Measurements from ENCODE around the gene CANT1. TPM values are rescaled to one million over a fixed set of nuclear protein-coding genes. Genes with fewer than 3 reads are reported as not detected.
A peak's percentile ranks its signal among the peaks of the same experiment; 100 is the strongest.

CANT1 gene
- total and polyA plus RNA-seq, 2 of the 13 experiments (the other 11 are each of a cell fraction or from before 2014, with no cell fraction given): 34.1 to 42.1 TPM

- no peak for TF ChIP-seq ZNF318 (CRISPR knock-in tag; IDR thresholded peaks at IDR 0.05)
- TF ChIP-seq ZNF17 (CRISPR knock-in tag; IDR thresholded peaks at IDR 0.05): no peak
- no peak for TF ChIP-seq GPN1 (CRISPR knock-in tag; IDR thresholded peaks at IDR 0.05; ENCODE audit: borderline replicate concordance)
- TF ChIP-seq ARID4A (CRISPR knock-in tag; IDR thresholded peaks at IDR 0.05; ENCODE audit: borderline replicate concordance): no peak; the same call in 1 of the 2 replicates
- TF ChIP-seq ZNF572 (CRISPR knock-in tag; IDR thresholded peaks at IDR 0.05): no peak; the same call in 1 of the 2 replicates
- TF ChIP-seq KLF13 (CRISPR knock-in tag; IDR thresholded peaks at IDR 0.05): no peak
- peak; percentile 39; the same call in 1 of the 2 replicates for TF ChIP-seq NPAS2 (CRISPR knock-in tag; IDR thresholded peaks at IDR 0.05; ENCODE audit: borderline replicate concordance)
- no peak for TF ChIP-seq ZNF383 (CRISPR knock-in tag; IDR thresholded peaks at IDR 0.05; ENCODE audit: borderline replicate concordance)
- TF ChIP-seq REL (CRISPR knock-in tag; conservative IDR thresholded peaks at IDR 0.05): no peak
- no peak for TF ChIP-seq ZNF326 (CRISPR knock-in tag; IDR thresholded peaks at IDR 0.05; ENCODE audit: borderline replicate concordance)
- peak; percentile 30; the same call in 1 of the 2 replicates for TF ChIP-seq MIER3 (CRISPR knock-in tag; IDR thresholded peaks at IDR 0.05; ENCODE audit: borderline replicate concordance)
- TF ChIP-seq CEBPZ (IDR thresholded peaks at IDR 0.05; ENCODE audit: low read length): no peak
Measured at GRCh38 chr17:78970834-78971755, 38.5 kb downstream of the CANT1 start (continued).
